ENCODE data around the gene LYRM2. TPM values are rescaled to one million over a fixed set of nuclear protein-coding genes. Genes with fewer than 3 reads are reported as not detected.

The LYRM2 gene
- total and polyA plus RNA-seq, 9 of the 15 experiments (the other 6 are each of a cell fraction or from before 2014, with no cell fraction given) = 13.9 to 115 (median 42.9) TPM

- TF ChIP-seq MEF2A (IDR thresholded peaks at IDR 0.05; ENCODE audit: control insufficient read depth, low read depth, low read length) (no peak), ZNF395 (CRISPR knock-in tag; IDR thresholded peaks at IDR 0.05) (no peak), SPI1 (IDR thresholded peaks at IDR 0.05; ENCODE audit: borderline replicate concordance, low read depth, low read length) (peak; percentile 89), FOXJ3 (CRISPR knock-in tag; IDR thresholded peaks at IDR 0.05) (no peak), ZNF12 (CRISPR knock-in tag; IDR thresholded peaks at IDR 0.05) (0 out of 2 replicates have a peak, but pooled peaks have one; percentile 47), MLX (CRISPR knock-in tag; conservative IDR thresholded peaks at IDR 0.05) (no peak), ZFP36 (IDR thresholded peaks at IDR 0.05; ENCODE audit: low read depth, low read length, partially characterized antibody) (no peak), ZBTB7A (IDR thresholded peaks at IDR 0.05; ENCODE audit: borderline replicate concordance, control insufficient read depth, low read depth, low read length) (no peak), TFAM (CRISPR knock-in tag; conservative IDR thresholded peaks at IDR 0.05) (no peak), DMBX1 (CRISPR knock-in tag; IDR thresholded peaks at IDR 0.05; ENCODE audit: borderline replicate concordance) (no peak), DIDO1 (tag; IDR thresholded peaks at IDR 0.05; ENCODE audit: low read depth) (peak; percentile 48; the same call in 1 of the 2 replicates), CBX2 (IDR thresholded peaks at IDR 0.05; ENCODE audit: insufficient read depth, low read length, poor library complexity, severe bottlenecking) (no peak), SNRNP70 (optimal IDR thresholded peaks at IDR 0.05; ENCODE audit: low read depth, low read length) (no peak), EP400 (IDR thresholded peaks at IDR 0.05) (peak; percentile 91), ZNF586 (CRISPR knock-in tag; conservative IDR thresholded peaks at IDR 0.05) (no peak), TCF7 (IDR thresholded peaks at IDR 0.05; ENCODE audit: borderline replicate concordance) (no peak), ZNF76 (CRISPR knock-in tag; IDR thresholded peaks at IDR 0.05; ENCODE audit: borderline replicate concordance) (no peak), MXD1 (CRISPR knock-in tag; IDR thresholded peaks at IDR 0.05; ENCODE audit: borderline replicate concordance, poor library complexity, severe bottlenecking) (no peak), BDP1 (IDR thresholded peaks at IDR 0.05; ENCODE audit: insufficient read depth, insufficient read length) (no peak), OTX1 (CRISPR knock-in tag; IDR thresholded peaks at IDR 0.05) (no peak)
- TF ChIP-seq, protein P1, sequence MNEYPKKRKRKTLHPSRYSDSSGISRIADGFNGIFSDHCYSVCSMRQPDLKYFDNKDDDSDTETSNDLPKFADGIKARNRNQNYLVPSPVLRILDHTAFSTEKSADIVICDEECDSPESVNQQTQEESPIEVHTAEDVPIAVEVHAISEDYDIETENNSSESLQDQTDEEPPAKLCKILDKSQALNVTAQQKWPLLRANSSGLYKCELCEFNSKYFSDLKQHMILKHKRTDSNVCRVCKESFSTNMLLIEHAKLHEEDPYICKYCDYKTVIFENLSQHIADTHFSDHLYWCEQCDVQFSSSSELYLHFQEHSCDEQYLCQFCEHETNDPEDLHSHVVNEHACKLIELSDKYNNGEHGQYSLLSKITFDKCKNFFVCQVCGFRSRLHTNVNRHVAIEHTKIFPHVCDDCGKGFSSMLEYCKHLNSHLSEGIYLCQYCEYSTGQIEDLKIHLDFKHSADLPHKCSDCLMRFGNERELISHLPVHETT (CRISPR knock-in tag; conservative IDR thresholded peaks at IDR 0.05 in 1 of 2, IDR thresholded peaks at IDR 0.05 in 1 of 2) = peak in 1 of 2 experiments; percentile 44; a peak in 2 of 4 replicates
- TF ChIP-seq, protein P2, sequence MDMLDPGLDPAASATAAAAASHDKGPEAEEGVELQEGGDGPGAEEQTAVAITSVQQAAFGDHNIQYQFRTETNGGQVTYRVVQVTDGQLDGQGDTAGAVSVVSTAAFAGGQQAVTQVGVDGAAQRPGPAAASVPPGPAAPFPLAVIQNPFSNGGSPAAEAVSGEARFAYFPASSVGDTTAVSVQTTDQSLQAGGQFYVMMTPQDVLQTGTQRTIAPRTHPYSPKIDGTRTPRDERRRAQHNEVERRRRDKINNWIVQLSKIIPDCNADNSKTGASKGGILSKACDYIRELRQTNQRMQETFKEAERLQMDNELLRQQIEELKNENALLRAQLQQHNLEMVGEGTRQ (CRISPR knock-in tag; IDR thresholded peaks at IDR 0.05) = no peak
Observed at GRCh38 chr6:89638320-89639195, at the start of gene LYRM2 (continued).

Measured in K562 (cell line).